ENCODE data around the gene AKAP13.

AKAP13 gene

GRCh38 chr15:85718271-85718971 lies 338.0 kb downstream of the AKAP13 start:
- no peak overlapping the region for H3K4me3 ChIP-seq (ENCODE audit: low read depth, low read length)
- DNase-seq (ENCODE audit: low read depth, low spot score): no peak
- no peak for TF ChIP-seq CTCF (IDR thresholded peaks at IDR 0.05; ENCODE audit: low read depth, low read length)
- in situ Hi-C loops (cut with HindIII; ENCODE audit: low sequenced_read_pairs): no loop called here

- no peak for TF ChIP-seq CTCF (IDR thresholded peaks at IDR 0.05; ENCODE audit: low read depth, low read length)
- in situ Hi-C loops (cut with HindIII; ENCODE audit: low sequenced_read_pairs): no loop called here
- H3K4me3 ChIP-seq (ENCODE audit: low read depth, low read length): no peak overlapping the region
- DNase-seq (ENCODE audit: low read depth, low spot score): no peak
These were observed 338.6 kb downstream of the AKAP13 start for GRCh38 chr15:85718981-85719380.

- DNase-seq (ENCODE audit: low read depth, low spot score): no peak
- TF ChIP-seq CTCF (IDR thresholded peaks at IDR 0.05; ENCODE audit: low read depth, low read length): no peak
- no peak overlapping the region for H3K4me3 ChIP-seq (ENCODE audit: low read depth, low read length)
- in situ Hi-C loops (cut with HindIII; ENCODE audit: low sequenced_read_pairs): no loop called here
These were observed 342.2 kb downstream of the AKAP13 start for GRCh38 chr15:85722374-85723152.

- in situ Hi-C loops (cut with HindIII; ENCODE audit: low sequenced_read_pairs): no loop called here
- DNase-seq (ENCODE audit: low read depth, low spot score): no peak
These were observed 343.9 kb downstream of the AKAP13 start for GRCh38 chr15:85723960-85724945.

GRCh38 chr15:85725019-85725418 lies 344.6 kb downstream of the AKAP13 start:
- no peak for TF ChIP-seq CTCF (IDR thresholded peaks at IDR 0.05; ENCODE audit: low read depth, low read length)
- peak; percentile 76 for DNase-seq (ENCODE audit: low read depth, low spot score)
- no peak overlapping the region for H3K4me3 ChIP-seq (ENCODE audit: low read depth, low read length)
- in situ Hi-C loops (cut with HindIII; ENCODE audit: low sequenced_read_pairs): no loop called here

More at GRCh38 chr15:85723960-85724945, 343.9 kb downstream of the AKAP13 start:
- TF ChIP-seq CTCF (IDR thresholded peaks at IDR 0.05; ENCODE audit: low read depth, low read length): no peak
- H3K4me3 ChIP-seq (ENCODE audit: low read depth, low read length): no peak overlapping the region

- no peak overlapping the region for H3K4me3 ChIP-seq (ENCODE audit: low read depth, low read length)
- in situ Hi-C loops (cut with HindIII; ENCODE audit: low sequenced_read_pairs): no loop called here
- TF ChIP-seq CTCF (IDR thresholded peaks at IDR 0.05; ENCODE audit: low read depth, low read length): no peak
- DNase-seq (ENCODE audit: low read depth, low spot score): no peak
These were observed 345.2 kb downstream of the AKAP13 start for GRCh38 chr15:85725564-85725963.
